Muscle of leg (tissue), 11 donors: ENCODE data around the gene PFKP. TPM values are rescaled to one million over a fixed set of nuclear protein-coding genes. Genes with fewer than 3 reads are reported as not detected.
"Not testable (repeated sequence)": the region's sequence is repeated elsewhere in the genome, so short reads cannot be mapped to it uniquely, and the experiment has no call there.

Experiments
- DNase-seq: peaks from one replicate; pipeline ENCODE4 v3.0.0; 2013
- H3K27ac ChIP-seq: one replicate; pipeline ENCODE4 v1.5.1; 2013; ENCODE audit warnings: mild to moderate bottlenecking, low read length, control low read depth
- H3K27me3 ChIP-seq: one replicate; pipeline ENCODE4 v1.6.1; 2013; ENCODE audit warnings: low read length; ENCODE audit not compliant: control insufficient read depth, insufficient read depth
- H3K36me3 ChIP-seq: one replicate; pipeline ENCODE4 v1.6.1; 2013; ENCODE audit warnings: low read length; ENCODE audit not compliant: control insufficient read depth, insufficient read depth
- H3K4me1 ChIP-seq: one replicate; pipeline ENCODE4 v1.6.1; 2013; ENCODE audit warnings: low read length; ENCODE audit not compliant: control insufficient read depth, insufficient read depth
- H3K4me3 ChIP-seq: one replicate; pipeline ENCODE4 v1.5.1; 2013; ENCODE audit warnings: low read length, control low read depth
- H3K9me3 ChIP-seq: replicated peaks from 2 replicates; pipeline ENCODE4 v1.6.1; 2013; ENCODE audit warnings: low read depth, low read length; ENCODE audit not compliant: control insufficient read depth
- WGBS: methylation state at CpG from one replicate; pipeline ENCODE4 v1.1.5; 2013; ENCODE audit warnings: missing lambda C conversion rate; ENCODE audit not compliant: insufficient coverage; 5-methylcytosine and 5-hydroxymethylcytosine counted together
- polyA plus RNA-seq, 8 donors: library from polyadenylated mRNA; unstranded; fragments of 120-200 nt; gene quantifications; one replicate each; pipeline versions ENCODE4 v1.2.1 to v1.2.3, GENCODE V29; 2013; ENCODE audit warnings: inconsistent platforms in 1 of 8, low replicate concordance in 1 of 8; ENCODE audit not compliant: insufficient read length in 8 of 8, insufficient read depth in 1 of 8
- total RNA-seq: library from RNA; stranded (reverse); fragments of 120-200 nt; gene quantifications from one replicate; pipeline ENCODE4 v1.2.4, GENCODE V29; 2013

PFKP gene
- total and polyA plus RNA-seq, 9 donors = 15.0 to 24.4 (median 18.6) TPM

GRCh38 chr10:3169271-3169670 is 101.9 kb downstream of the PFKP start:
- H3K9me3 ChIP-seq = no peaks in the 10 kb centered on the region
- no peaks in the 10 kb centered on the region for H3K27me3 ChIP-seq
- peaks cover 54% of the 10 kb centered on the region for H3K36me3 ChIP-seq
- 90% methylated on average over 9 of the region's 10 CpGs for WGBS
- peak; percentile 61 for DNase-seq
- peaks cover 24% of the 10 kb centered on the region for H3K4me1 ChIP-seq
- peak overlapping the region; percentile 88 for H3K27ac ChIP-seq
- H3K4me3 ChIP-seq = no peak overlapping the region

- 75% methylated on average over 7 of the region's 10 CpGs for WGBS
- H3K4me3 ChIP-seq = no peak overlapping the region
- H3K27ac ChIP-seq = peak overlapping the region; percentile 88
- H3K9me3 ChIP-seq = no peaks in the 10 kb centered on the region
- peaks cover 24% of the 10 kb centered on the region for H3K4me1 ChIP-seq
- H3K36me3 ChIP-seq = peaks cover 50% of the 10 kb centered on the region
- no peaks in the 10 kb centered on the region for H3K27me3 ChIP-seq
- peak; percentile 46 for DNase-seq
Observed at GRCh38 chr10:3169673-3170072, 102.3 kb downstream of the PFKP start.

DNA sequence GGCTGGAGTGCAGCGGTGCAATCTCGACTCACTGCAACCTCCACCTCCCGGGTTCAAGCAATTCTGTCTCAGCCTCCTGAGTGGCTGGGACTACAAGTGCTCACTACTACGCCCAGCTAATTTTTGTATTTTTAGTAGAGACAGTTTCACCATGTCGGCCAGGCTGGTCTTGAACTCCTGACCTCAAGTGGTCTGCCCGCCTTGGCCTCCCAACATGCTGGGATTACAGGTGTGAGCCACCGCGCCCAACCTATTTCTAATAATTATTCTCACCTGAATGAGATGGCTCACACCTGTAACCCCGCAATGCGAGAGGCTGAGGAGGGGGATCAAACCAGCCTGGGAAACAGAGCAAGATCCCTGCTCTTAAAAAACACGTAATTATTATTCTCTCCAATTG is 104.1 kb downstream of the PFKP start:
- not testable (repeated sequence) for DNase-seq, H3K27me3 ChIP-seq, H3K27ac ChIP-seq, H3K9me3 ChIP-seq
- Histone ChIP-seq H3K36me3 (peaks cover 32% of the 10 kb centered on the region), H3K4me3 (peak overlapping the region; percentile 75), H3K4me1 (peaks cover 24% of the 10 kb centered on the region)
- 88% methylated on average over 5 of the region's 11 CpGs for WGBS

GRCh38 chr10:3172081-3172445 is 104.7 kb downstream of the PFKP start:
- Histone ChIP-seq H3K27me3 (no peaks in the 10 kb centered on the region), H3K4me3 (peak overlapping the region; percentile 75), H3K36me3 (peaks cover 26% of the 10 kb centered on the region), H3K27ac (peak overlapping the region; percentile 84), H3K9me3 (no peaks in the 10 kb centered on the region), H3K4me1 (peaks cover 24% of the 10 kb centered on the region)
- WGBS = 0% methylated on average over 21 of the region's 21 CpGs
- DNase-seq = no peak

- peak within 1 kb of the TSS; percentile 84 for H3K27ac ChIP-seq
- peaks cover 24% of the 10 kb centered on the region for H3K4me1 ChIP-seq
- DNase-seq = peak; percentile 99
- H3K27me3 ChIP-seq = no peaks in the 10 kb centered on the region
- WGBS = under 1% methylated on average over 45 of the region's 73 CpGs
- peaks cover 20% of the 10 kb centered on the region for H3K36me3 ChIP-seq
- no peaks in the 10 kb centered on the region for H3K9me3 ChIP-seq
- peak within 1 kb of the TSS; percentile 75 for H3K4me3 ChIP-seq
Observed at GRCh38 chr10:3172446-3173170, 105.3 kb downstream of the PFKP start, which contains the start of gene PITRM1. Gene PITRM1, minus strand, starts transcription at chr10:3172782. Its CDS starts 10 bp downstream, at chr10:3172772.

GRCh38 chr10:3173171-3173878 is 106.0 kb downstream of the PFKP start:
- Histone ChIP-seq H3K27me3 (no peaks in the 10 kb centered on the region), H3K9me3 (no peaks in the 10 kb centered on the region), H3K4me1 (peaks cover 24% of the 10 kb centered on the region), H3K4me3 (peak overlapping the region; percentile 38), H3K36me3 (peaks cover 13% of the 10 kb centered on the region), H3K27ac (no peak overlapping the region)
- 43% methylated on average over 25 of the region's 26 CpGs for WGBS
- peak; percentile 43 for DNase-seq

DNA sequence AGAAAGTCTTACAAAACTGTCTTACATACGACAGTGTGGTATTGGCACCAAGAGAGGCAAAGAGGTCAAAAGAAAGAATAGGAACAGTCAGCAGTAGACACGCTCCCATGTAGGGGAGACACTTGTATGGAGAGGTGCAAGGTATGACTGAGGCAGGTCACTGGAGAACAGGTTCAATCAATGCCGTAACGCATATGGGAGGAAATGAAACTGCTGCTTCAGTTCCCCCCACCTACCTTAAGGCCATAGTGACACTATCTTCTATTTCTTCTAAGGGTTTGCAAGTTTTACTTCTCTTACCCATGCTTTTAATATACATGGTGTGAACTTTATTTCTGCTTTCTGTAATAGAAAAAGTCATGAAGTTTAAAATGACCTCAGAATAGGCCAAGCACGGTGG is 110.7 kb downstream of the PFKP start:
- WGBS = 85% methylated on average over 2 of the region's 5 CpGs
- Histone ChIP-seq H3K36me3 (no peaks in the 10 kb centered on the region), H3K27me3 (no peaks in the 10 kb centered on the region)

DNA sequence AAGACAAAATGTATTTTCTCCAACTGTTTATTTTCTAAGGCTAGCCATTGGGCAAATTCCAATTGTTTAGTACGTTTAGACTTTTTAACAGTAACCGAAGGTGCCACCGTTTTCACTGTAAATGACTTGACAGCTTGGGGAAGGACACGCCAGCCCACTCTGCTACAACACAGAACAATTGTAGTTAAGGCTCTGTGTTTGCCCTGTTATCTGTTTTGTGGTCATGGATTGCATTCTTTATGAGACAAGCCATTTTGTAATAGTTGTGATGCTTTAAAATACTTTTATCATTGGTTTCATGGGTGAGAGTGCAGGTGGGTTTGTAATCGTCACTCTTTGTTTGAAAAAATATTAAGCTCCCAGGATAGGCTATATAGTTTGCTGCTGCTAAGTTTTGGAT is 111.8 kb downstream of the PFKP start:
- Histone ChIP-seq H3K4me1 (no peaks in the 10 kb centered on the region), H3K9me3 (no peaks in the 10 kb centered on the region), H3K27me3 (no peaks in the 10 kb centered on the region), H3K27ac (no peak overlapping the region), H3K4me3 (no peak overlapping the region), H3K36me3 (no peaks in the 10 kb centered on the region)
- DNase-seq = no peak
- WGBS = 88% methylated on average over 2 of the region's 5 CpGs

More for the DNA sequence above, 110.7 kb downstream of the PFKP start:
- H3K9me3 ChIP-seq = no peaks in the 10 kb centered on the region
- DNase-seq = no peak
- H3K27ac ChIP-seq = no peak overlapping the region
- peaks cover 2% of the 10 kb centered on the region for H3K4me1 ChIP-seq
- H3K4me3 ChIP-seq = no peak overlapping the region

DNA sequence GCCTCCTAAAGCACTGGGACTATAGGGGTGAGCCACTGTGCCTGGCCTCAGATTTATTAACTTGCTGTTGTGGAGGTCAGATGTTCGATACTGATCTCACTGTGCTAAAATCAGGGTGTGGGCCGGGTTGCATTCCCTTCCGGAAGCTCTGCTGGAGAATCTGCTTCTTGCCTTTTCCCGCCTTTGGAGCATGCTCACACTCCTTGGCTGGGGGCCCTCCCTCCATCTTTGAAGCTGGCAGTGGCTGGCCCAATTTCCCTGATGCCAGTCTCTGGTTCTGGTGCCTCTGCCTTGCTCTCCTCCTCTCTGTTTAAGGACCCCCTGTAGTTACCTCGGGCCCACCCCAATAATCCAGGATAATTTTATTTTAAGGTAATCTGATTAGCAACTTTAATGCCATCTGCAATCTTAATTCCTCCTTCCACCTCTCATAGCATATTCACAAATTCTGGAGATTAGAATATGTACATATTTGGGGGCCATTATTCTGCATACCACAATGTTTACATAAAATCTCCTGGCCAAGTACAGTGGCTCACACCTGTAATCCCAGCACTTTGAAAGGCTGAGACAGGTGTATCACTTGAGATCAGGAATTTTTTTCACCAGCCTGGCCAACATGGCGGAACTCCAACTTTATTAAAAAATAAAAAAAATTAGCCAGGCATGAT is 113.1 kb downstream of the PFKP start:
- no peaks in the 10 kb centered on the region for H3K36me3 ChIP-seq
- no peaks in the 10 kb centered on the region for H3K9me3 ChIP-seq
- H3K27me3 ChIP-seq = no peaks in the 10 kb centered on the region
- no peak overlapping the region for H3K4me3 ChIP-seq
- 73% methylated on average over 4 of the region's 6 CpGs for WGBS
- H3K4me1 ChIP-seq = no peaks in the 10 kb centered on the region
- no peak for DNase-seq
- no peak overlapping the region for H3K27ac ChIP-seq

DNA sequence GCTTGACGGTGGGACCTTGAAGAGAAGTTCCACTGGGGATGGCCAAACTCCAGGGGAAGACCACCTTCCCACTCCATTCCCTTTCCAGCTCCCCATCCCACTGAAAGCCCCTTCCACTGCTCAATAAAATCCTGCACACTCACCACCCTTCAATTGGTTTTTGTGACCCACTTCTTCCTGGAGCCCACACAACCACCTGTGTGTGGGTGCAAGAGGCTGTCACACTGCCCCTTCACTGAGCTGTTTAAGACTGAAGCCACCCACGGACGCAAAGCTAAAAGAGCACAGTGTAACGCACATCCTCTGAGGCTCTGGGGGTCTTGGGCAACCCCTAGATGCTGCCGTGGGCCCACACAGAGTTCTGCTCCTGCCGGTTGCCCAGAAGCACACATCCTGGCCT is 118.0 kb downstream of the PFKP start:
- Histone ChIP-seq H3K36me3 (no peaks in the 10 kb centered on the region), H3K27ac (no peak overlapping the region), H3K9me3 (no peaks in the 10 kb centered on the region), H3K4me1 (no peaks in the 10 kb centered on the region), H3K27me3 (no peaks in the 10 kb centered on the region), H3K4me3 (no peak overlapping the region)
- 91% methylated on average over 6 of the region's 6 CpGs for WGBS
- DNase-seq = no peak
